OCI-LY1 (cell line): Measurements from ENCODE around the gene URAD.

Experiments
- CTCF ChIP-seq: fragments of 200-600 bp; sonication (generic), shearing (Covaris generic); IDR thresholded peaks from 2 replicates; pipeline ENCODE4 v1.5.1; 2017; ENCODE audit warnings: mild to moderate bottlenecking, antibody characterized with exemption, low read length, moderate library complexity, mixed read lengths
- EZH2 ChIP-seq: fragments of 200-600 bp; sonication (generic), shearing (Covaris generic); IDR thresholded peaks from 2 replicates; pipeline ENCODE4 v1.8.0; 2017; ENCODE audit warnings: borderline replicate concordance, mixed run types, mild to moderate bottlenecking, antibody characterized with exemption, low read length, moderate library complexity, mixed read lengths

GRCh38 chr13:27967203-27967735, 21.2 kb downstream of the URAD start:
- no peak for TF ChIP-seq CTCF
- no peak for TF ChIP-seq EZH2
